NCI-H2227 (cell line): ENCODE data around the gene PLSCR2.
A peak's percentile ranks its signal among the peaks of the same experiment; 100 is the strongest.
"Not testable (repeated sequence)": the region's sequence is repeated elsewhere in the genome, so short reads cannot be mapped to it uniquely, and the experiment has no call there.

ENCODE experiments used
- DNase-seq: peaks from one replicate; lab custom pipeline; 2025; ENCODE audit not compliant: unreplicated experiment; lab: John Stamatoyannopoulos, UW

Gene PLSCR2

DNA sequence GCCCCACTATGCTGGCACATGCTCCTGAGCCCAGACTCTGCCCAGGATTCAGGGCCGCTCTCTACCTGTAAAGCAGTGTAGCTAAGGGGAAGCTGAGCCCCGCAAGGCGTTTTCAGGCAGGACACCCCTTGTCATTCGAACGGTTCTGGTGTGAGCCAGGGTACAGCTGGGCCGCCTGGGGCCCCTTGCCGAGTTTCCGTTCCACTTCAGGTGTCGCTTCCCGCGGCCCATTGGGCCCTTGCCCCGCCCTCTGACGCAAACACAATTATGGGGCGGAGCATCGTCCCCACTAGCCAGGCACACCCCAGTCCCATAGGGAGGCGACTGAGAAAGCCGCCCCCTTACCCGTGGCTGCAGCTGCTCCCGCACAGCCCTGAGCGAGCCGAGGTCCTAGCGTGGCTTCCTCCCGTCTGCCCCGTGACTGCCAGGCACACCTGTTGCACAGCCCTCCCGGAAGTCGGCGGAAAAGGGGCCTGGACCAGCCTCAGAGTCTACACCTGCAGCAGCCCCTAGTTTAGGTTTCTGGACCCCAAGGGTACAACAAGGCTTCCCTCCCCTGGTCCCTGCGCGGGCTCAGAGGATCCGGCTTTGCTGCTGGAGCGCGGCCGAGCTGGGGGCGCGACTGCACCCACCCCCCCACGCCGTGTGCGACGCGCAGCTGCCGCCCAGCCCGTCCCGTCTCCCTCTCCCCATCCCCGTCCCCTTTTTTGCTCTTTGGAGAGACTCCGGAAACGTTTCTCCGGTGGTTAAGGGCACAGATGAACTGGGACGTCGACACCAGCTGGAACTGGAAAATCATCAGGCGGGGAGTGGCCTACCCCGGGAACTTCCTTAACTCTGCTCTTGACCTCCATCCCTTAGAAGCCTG, at the start of gene PLSCR2:
Gene PLSCR2, minus strand, starts transcription at position 412 of the 868 bp plus-strand sequence. CDS start 9,657 bp downstream, outside the sequence.
- peak; percentile 42 for DNase-seq

- DNase-seq, result no peak
Observed at GRCh38 chr3:146517684-146518435, 48.5 kb upstream of the PLSCR2 start.

GRCh38 chr3:146513386-146514051, 44.2 kb upstream of the PLSCR2 start:
- DNase-seq, result no peak

DNA sequence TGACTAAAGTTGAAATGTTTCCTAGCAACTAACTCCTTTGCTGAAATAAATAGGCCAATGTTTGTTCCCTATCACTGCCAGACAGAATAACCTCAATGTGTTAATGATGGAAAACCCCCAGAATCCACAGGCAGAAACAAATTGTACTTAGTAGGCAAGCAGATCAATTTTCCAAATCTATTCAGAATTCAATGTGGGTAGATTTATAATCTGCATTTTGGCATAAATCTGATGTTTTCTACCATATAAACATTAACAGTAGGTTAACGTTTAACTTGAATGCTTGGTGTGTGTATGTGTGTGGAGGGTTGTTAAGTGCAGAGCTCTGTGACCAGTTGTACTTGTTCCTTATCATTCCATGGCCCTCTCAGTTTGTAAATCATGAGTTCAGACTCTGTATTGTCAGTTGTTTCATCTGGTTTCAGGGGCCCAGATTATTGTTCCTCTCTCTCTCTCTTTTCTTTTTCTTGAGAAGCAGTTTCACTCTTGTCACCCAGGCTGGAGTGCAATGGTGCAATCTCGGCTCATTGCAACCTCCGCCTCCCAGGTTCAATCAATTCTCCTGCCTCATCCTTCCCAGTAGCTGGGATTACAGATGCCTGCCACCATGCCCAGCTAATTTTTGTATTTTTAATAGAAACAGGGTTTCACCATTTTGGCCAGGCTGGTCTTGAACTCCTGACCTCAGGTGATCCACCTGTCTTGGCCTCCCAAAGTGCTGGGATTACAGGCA, 42.2 kb upstream of the PLSCR2 start:
- no peak for DNase-seq

- no peak for DNase-seq
Observed at GRCh38 chr3:146507331-146508120, 38.2 kb upstream of the PLSCR2 start.

DNA sequence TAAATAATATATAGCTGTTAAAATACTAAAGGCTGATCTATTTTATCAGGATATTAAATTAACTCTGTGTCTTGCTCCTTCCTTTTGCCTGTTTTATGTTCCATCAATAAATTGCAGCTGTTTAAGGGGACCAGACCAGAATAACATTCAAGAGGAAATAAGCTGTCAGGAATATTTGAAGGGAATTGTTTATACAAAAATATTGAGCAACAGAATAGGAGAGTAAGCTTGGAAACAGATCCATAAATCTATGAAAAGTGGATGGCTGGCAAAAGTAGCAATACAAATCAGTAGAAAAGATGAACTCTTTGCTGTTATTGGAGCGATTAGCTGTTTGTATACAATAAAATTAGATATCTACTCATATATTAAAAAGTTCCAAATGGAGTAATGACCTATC, 36.2 kb upstream of the PLSCR2 start:
- DNase-seq, result no peak

- DNase-seq, result no peak
Observed at GRCh38 chr3:146504498-146505197, 35.3 kb upstream of the PLSCR2 start.

- peak; percentile 0 for DNase-seq
Observed at GRCh38 chr3:146503461-146504202, 34.3 kb upstream of the PLSCR2 start.

DNA sequence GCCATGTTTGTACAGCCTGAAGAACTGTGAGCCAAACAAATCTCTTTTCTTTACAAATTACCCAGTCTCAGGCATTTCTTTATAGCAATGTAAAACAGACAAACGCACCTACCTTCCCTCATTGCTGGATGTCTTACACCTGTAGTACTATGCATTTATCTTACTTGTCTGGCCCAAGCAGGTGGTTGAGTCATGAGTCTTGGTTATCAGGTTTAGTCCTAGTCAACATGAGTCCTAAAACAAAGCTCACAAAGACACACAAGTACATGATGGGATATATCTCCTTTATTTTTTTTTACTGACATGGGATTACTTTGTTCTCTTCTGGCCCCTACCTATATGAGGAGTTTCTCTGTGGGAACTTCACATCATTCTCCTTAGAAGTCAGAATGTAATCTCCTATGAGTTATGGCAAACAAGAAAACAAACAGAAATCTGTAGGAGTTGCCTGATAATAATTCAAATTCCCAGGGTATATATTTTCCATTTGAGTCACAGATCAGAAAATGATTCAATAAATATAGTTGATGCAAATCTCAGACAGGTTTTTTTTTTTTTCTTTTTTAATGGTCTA, 33.6 kb upstream of the PLSCR2 start:
- no peak for DNase-seq

DNA sequence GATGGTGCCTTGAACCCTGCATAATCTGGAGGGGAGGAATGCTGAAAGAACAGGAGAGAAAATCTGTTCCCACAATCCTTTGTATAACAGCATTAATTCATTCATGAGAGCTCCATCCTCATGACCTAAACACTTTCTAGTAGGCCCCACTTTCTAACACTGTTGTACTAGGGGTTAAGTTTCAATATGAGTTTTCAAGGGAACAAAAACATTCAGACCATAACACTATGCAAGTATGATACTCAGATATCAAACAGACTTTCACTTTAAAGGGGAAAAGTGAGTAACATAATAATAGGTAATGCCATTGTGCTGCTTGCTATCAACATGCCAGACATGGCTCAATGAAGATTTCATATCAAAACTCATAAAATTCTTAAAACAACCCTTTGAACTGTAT, 32.4 kb upstream of the PLSCR2 start:
- no peak for DNase-seq

- DNase-seq, result no peak
Observed at GRCh38 chr3:146499701-146500100, 30.3 kb upstream of the PLSCR2 start.

DNA sequence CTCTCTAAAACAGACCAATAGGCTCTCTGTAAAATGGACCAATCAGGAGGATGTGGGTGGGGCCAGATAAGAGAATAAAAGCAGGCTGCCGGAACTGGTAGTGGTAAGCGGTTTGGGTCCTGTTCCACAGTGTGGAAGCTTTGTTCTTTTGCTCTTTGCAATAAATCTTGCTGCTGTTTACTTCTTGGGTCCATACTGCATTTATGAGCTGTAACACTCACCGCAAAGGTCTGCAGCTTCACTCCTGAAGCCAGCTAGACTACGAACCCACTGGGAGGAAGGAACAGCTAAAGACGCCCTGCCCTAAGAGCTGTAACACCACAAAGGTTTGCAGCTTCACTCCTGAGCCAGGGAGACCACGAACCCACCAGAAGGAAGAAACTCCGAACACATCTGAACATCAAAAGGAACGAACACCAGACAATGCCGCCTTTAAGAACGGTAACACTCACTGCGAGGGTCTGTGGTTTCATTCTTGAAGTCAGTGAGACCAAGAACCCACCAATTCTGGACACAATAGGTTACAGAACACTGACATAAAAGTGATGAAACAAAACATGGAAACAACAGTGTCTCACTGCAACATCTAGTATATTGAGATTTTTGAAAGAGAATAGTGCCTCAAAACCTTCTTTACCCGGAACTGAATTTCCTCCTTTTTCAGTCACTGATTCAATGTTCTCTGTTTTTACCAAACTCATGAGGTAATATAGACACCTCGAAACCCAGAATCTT, 28.8 kb upstream of the PLSCR2 start:
- DNase-seq, result no peak

DNA sequence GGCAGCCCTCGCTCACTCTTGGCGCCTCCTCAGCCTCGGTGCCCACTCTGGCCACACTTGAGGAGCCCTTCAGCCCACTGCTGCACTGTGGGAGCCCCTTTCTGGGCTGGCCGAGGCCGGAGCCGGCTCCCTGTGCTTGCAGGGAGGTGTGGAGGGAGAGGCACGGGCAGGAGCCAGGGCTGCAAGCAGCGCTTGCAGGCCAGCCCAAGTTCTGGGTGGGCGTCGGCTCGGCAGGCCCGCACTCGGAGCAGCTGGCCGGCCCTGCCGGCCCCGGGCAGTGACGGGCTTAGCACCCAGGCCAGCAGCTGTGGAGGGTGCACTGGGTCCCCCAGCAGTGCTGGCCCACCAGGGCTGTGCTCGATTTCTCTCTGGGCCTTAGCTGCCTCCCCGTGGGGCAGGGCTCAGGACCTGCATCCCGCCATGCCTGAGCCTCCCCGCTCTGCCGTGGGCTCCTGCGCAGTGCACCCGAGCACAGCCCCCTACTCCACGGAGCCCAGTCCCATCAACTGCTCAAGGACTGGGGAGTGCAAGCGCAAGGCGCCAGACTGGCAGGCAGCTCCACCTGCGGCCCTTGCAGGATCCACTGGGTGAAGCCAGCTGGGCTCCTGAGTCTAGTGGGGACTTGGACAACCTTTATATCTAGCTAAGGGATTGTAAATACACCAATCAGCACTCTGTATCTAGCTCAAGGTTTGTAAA, 27.9 kb upstream of the PLSCR2 start:
- DNase-seq, result not testable (repeated sequence)

DNA sequence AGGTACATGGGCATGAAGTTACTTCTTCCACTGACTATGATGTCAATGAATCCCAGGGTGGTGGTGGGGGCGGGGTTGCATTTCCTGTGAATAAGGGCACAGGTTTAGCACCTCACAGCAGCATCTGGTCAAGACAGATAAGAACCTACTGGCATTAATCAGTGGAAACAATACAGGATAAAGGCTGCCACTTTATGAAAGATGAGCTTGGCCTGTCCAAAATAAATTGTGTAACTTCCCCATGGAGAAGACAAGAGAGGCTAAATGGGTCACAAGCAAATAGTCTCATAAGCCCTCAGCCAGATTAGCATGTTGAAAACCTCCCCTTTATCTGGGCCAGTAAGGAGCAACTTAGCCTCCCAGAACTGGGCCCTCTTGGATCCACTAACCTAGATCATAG, 27.4 kb upstream of the PLSCR2 start:
- no peak for DNase-seq

DNA sequence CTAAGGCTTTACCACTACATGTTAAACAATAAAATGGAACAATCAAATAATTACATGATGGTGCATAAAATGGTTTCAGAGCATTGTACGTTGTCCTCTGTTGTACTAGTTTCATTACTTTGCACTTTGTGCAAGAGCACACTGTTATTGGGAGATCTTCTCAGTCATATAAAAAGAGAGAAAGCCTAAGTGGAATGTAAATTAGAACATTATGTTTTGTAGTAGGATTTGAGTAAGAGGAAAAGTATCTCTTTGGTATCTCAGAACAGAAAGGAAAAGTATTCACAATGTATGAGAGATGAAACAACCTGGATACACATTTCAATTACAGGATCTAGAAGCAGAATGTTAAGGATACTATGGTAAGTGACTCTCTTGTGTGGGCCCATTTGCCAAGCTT, 26.9 kb upstream of the PLSCR2 start:
- no peak for DNase-seq

DNA sequence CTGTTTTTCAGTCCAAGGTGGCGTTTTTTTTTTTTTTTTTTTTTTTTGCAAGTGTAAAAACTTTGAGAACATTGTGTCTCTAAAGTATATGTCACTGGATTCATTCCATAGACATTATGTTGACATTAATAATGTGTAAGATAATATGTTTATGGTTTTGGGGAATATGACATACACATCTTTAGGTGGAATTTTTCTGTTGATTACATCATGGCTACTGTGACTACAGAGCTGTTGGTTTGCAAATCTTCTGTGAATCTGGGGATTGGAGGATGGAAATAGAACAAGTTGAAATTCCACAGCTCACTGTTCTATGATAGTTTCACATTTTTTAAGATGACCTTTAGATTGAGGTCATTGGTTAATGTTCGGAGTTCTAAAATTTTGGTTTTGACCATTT, 24.4 kb upstream of the PLSCR2 start:
- no peak for DNase-seq

GRCh38 chr3:146493221-146493620, 23.9 kb upstream of the PLSCR2 start:
- no peak for DNase-seq
